Posterior vena cava (tissue), 2 donors: ENCODE data around the gene SETDB2. TPM values are rescaled to one million over a fixed set of nuclear protein-coding genes. Genes with fewer than 3 reads are reported as not detected.
A peak's percentile ranks its signal among the peaks of the same experiment; 100 is the strongest.
"Not testable (repeated sequence)": the region's sequence is repeated elsewhere in the genome, so short reads cannot be mapped to it uniquely, and the experiment has no call there.

Experiments
- DNase-seq: peaks from one replicate; pipeline ENCODE4 v3.0.0-alpha.2; 2020; ENCODE audit warnings: low spot score
- intact Hi-C, 2 donors: fragments of 100-400 bp; cut with DNase I; formaldehyde crosslinking; loops; one replicate each; pipeline versions ENCODE4 v1.14.1 to v1.14.2; 2022 to 2023
- total RNA-seq, 2 donors: library from RNA; stranded (reverse); fragmentation: NEBNext Ultra II Directional; extraction: Animal tissue kit (Norgen Biotek cat#: 25700); gene quantifications; one replicate each; pipeline ENCODE4 v1.2.1, GENCODE V29; 2021
- donor health status: DM: yes; HTN: yes; CAD: no.
- donor health status: DM: yes; HTN: yes; CAD: no.

The SETDB2 gene
- total RNA-seq, 2 donors from 2014 or later, result 11.0 to 11.7 TPM

DNA sequence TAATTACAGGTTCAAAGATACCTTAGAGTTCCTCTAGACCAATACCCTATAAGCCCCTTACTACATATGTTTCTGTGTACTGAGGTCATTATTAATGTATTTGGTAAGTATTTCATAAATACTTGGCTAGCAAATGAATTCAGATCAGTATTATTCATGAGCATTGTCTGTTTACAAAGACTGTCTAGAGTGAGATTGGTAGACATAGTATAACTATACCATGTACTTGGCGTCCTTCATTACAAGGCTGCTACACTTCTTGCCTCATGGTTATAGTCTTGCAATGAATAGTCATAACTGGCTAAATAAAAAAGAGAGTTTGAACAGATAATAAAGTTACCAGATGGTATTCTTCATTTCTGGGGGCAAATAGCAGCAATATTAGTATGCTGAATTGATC is 12.1 kb downstream of the SETDB2 start:
- no peak for DNase-seq
- intact Hi-C loops, result no loop called here

- intact Hi-C loops, result no loop called here
- DNase-seq, result no peak
Observed at GRCh38 chr13:49457221-49457620, 13.1 kb downstream of the SETDB2 start.

GRCh38 chr13:49459580-49459979 is 15.5 kb downstream of the SETDB2 start:
- intact Hi-C loops, result no loop called here
- no peak for DNase-seq

DNA sequence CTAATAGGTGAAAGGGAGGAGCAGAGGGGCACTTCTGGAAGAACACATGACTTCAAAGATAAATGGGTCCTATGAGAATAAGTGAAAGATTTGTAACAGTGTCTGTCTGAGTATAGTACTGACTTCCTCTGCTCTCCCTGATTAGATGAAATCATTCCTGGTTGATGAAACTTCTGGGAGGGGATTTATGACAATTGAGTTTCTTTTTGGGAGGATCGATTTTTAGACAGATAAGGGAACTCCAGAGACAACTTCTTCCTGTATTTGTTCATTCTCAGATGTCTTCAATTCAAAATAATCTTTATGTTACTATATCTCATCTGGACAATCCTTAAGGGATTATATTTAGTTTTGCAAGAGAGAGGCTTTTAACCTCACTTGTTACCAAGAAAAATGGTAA is 20.0 kb downstream of the SETDB2 start:
- intact Hi-C loops, result no loop called here
- DNase-seq, result no peak

GRCh38 chr13:49464621-49465325 is 20.7 kb downstream of the SETDB2 start:
- intact Hi-C loops, result no loop called here
- no peak for DNase-seq

GRCh38 chr13:49466292-49466838 is 22.3 kb downstream of the SETDB2 start:
- DNase-seq, result no peak
- intact Hi-C loops, result no loop called here

DNA sequence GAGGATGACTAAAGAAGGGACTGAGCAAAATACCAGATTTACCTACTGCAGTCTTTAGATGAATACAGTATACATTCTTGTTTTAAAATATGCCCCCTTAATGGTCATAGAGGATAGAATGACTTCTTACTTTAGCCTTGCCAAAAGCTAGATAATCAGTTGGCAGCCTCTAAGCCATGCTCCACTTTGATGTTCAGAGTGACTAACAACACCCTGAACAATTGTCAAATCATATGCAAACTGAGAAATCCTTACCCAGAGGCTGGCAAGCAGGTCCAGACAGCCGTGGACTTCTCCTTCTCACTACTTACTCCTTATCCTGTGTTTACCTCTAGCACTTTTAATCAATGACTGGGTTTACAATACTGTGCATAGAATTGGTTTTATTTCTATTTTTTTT is 28.1 kb downstream of the SETDB2 start:
- DNase-seq, result no peak
- intact Hi-C loops, result no loop called here

GRCh38 chr13:49476529-49476928 is 32.5 kb downstream of the SETDB2 start:
- intact Hi-C loops, result no loop called here
- no peak for DNase-seq

DNA sequence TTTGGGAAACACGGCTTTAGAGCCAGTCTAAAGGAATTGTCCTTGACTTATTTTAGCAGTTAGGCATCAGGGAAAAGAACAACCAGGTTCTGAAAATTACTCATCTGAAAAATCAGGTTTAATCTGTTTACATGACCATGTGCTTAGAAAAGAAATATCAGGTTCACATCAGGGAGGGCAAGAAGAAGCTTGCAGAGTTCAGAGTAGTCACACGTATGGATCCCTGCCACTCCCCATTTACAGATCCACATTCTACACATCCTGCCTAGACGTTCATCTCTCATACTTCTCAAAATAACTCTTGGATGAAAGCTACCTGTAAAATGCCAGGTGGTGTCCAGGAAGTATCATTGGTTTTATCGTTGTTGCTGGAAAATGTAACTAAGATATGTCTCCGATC is 37.7 kb downstream of the SETDB2 start:
- no peak for DNase-seq
- intact Hi-C loops, result no loop called here

DNA sequence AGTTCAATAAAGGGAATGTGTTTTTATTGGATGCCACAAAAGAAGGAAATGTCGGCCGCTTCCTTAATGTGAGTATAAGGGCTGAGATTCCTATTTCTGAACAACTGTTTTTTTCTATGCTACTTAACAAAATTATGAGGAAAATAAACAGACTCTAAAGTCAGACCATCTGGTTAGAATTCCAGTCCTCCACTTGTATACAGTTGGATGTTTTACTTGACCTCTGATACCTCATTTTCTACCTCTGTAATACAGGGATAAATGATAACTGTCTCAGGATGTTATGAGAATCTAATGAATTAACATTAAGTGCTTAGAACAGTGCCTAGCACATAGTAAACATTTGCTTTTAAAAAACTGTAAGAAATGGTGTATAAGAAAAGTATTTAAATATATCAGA is 44.5 kb downstream of the SETDB2 start:
- intact Hi-C loops, result no loop called here

DNA sequence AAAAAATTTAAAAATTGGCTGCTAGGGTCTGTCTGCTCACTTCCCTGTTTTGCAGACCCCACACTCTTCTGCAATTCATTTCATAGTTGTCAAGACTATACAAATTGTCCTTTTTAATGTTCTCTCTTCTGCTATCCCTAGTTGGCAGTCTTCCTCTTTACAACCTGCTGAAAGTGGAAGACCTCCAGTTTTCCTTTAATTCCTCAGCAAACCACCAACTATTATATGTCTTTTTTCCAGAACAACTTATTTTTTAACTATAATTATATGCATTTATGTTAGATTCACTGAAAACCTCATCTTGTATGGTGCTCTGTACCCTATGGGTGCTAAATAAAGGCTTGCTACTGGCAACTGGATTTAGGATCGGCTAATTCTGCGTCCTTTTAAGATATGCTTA is 50.6 kb downstream of the SETDB2 start:
- DNase-seq, result no peak
- intact Hi-C loops, result no loop called here

More for the DNA sequence above, 44.5 kb downstream of the SETDB2 start:
- no peak for DNase-seq

DNA sequence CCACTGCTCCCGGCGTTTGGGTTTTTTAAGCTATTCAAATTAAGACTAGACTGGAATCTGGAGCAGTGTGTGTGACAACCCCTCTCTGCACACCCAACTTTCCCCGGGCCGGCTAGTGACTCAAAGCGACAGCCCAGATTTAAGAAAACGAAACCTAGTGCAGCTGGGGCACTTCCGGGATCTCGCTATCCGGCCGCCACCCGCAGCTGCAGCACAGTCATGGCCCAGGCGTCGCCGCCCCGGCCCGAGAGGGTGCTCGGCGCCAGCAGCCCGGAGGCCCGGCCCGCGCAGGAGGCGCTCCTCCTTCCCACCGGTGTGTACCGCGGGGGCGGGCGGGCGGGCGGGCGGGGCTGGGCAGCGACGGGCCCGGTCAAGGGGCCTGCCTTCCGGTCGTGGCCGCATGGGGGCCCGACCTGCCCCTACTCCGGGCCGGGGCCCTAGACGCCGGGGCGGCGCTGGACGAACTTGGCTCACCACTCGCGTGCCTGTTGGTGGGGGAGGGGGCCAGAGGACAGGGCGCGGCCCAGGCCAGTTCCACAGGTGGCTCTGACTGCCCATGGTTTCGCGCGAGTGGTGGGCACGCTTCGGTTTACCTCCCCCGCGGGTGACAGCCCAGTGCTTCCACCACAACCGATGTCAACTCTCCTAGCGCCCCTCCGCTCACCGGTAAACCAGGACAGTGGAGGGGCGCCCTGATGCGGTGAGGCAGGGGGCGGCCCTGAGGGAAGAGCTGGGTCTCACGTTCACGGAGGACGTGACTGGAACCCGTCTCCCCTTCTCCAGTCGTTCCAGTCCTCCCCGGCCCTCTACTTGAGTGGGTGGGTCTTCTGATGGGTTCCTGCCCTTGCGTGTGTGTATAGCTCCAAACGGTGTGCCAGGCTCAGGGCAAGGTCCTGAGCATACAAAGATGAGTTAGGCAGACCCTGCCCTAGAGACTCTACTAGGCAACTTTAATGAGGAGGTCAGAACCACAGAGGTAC is 52.0 kb downstream of the SETDB2 start, which contains the start of gene PHF11:
Gene PHF11, plus strand, starts transcription at position 171 of the 980 bp plus-strand sequence. Its CDS starts 49 bp downstream, at position 220.
- DNase-seq, result peak; percentile 95
- intact Hi-C loops, result no loop called here

- DNase-seq, intact Hi-C loops: not testable (repeated sequence)
Observed at GRCh38 chr13:49496837-49497236, 52.8 kb downstream of the SETDB2 start.

DNA sequence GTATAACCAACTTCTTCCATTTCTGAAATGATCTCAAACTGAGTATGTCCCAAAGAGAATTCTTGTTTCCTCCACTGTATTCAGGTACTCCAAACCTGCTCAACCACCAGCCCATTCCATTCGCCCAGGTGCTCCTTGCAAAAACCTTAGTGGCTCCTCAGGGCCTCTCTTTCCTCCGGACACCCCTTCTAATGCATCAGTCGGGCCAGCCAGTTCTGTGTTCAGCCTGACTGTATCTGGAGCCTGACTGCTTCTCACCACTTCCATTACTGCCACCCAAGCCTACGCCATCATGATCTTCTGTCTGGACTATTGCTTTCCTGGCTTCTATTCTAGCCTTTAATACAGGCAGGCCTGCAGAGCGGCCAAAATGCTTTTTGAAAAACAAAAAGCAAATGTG is 53.2 kb downstream of the SETDB2 start:
- intact Hi-C loops, result no loop called here

DNA sequence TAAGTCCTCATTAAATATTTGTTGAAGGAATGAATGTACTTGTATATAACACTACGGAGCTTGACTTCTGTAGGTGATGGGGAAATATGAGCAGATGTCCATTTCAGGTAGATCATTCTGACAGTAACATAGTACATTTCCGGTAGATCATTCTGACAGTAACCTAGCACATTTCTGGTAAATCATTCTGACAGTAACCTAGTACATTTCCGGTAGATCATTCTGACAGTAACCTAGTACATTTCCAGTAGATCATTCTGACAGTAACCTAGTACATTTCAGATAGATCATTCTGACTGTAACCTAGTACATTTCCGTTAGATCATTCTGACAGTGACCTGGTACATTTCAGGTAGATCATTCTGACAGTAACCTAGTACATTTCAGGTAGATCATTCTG is 54.1 kb downstream of the SETDB2 start:
- no peak for DNase-seq
- intact Hi-C loops, result no loop called here

More for the DNA sequence above, 53.2 kb downstream of the SETDB2 start:
- no peak for DNase-seq

- intact Hi-C loops, result no loop called here
- DNase-seq, result no peak
Observed at GRCh38 chr13:49499889-49500660, 56.0 kb downstream of the SETDB2 start.

DNA sequence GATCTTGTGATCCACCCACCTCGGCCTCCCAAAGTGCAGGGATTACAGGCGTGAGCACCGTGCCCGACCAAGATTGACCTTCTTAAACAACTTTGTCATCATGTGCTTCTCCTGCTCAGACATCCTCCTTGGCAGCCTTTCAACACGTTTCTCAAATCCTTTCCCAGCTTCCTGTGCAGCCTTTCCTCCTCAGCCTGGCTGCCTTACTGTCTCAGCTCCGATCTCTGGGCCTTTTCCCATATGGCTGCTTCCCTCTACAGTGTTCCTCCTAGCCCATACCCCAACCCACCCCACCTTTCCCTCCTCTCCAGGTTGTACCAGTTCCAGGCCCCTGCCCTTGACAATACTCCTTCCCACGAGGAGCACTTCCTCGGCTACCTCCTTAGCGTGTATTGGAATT is 58.9 kb downstream of the SETDB2 start:
- no peak for DNase-seq

GRCh38 chr13:49503951-49504350 is 59.9 kb downstream of the SETDB2 start:
- intact Hi-C loops, result no loop called here
- no peak for DNase-seq

More for the DNA sequence above, 58.9 kb downstream of the SETDB2 start:
- intact Hi-C loops, result no loop called here

GRCh38 chr13:49512578-49512977 is 68.5 kb downstream of the SETDB2 start:
- DNase-seq, result no peak
- intact Hi-C loops, result no loop called here
